SK-N-SH (cell line): ENCODE data around the gene EFCAB6. TPM values are rescaled to one million over a fixed set of nuclear protein-coding genes. Genes with fewer than 3 reads are reported as not detected.

Source experiments
- CTCF ChIA-PET: fragments of 300-600, 350-600 bp; formaldehyde crosslinking; extraction: SDS; loops from one replicate; lab custom pipeline; 2021; lab: Yijun Ruan, JAX
- POLR2A ChIA-PET: fragments of 350-600 bp; sonication (Branson Sonifier 250); formaldehyde crosslinking; extraction: SDS; loops from one replicate; lab custom pipeline; 2020; ENCODE audit warnings: antibody characterized with exemption, inconsistent platforms; lab: Yijun Ruan, JAX
- DNase-seq: peaks from one replicate; pipeline ENCODE4 v3.0.0; 2012
- H2AFZ ChIP-seq: fragments of 200-600 bp; sonication (generic); 2 replicates; pipeline ENCODE4 v1.8.1; 2016; ENCODE audit warnings: antibody characterized with exemption, mild to moderate bottlenecking, low read depth
- H3F3A ChIP-seq: fragments of 200-600 bp; sonication (generic); replicated peaks from 2 replicates; pipeline ENCODE3; 2016; ENCODE audit warnings: antibody characterized with exemption, mild to moderate bottlenecking; ENCODE audit not compliant: insufficient read depth
- H3K27ac ChIP-seq, 2 experiments: fragments of 200-500 bp in 1 of 2; fragments of 200-600 bp in 1 of 2; sonication (Bioruptor generic) in 1 of 2; sonication (generic), shearing (Covaris generic) in 1 of 2; 2 replicates each; pipeline versions ENCODE4 v1.5.1 to v1.6.1; 2014 to 2016; ENCODE audit warnings: low read depth in 2 of 2, inconsistent platforms in 1 of 2, low read length in 1 of 2, mild to moderate bottlenecking in 1 of 2, mixed read lengths in 1 of 2
- H3K27me3 ChIP-seq: fragments of 200-600 bp; sonication (generic), shearing (Covaris generic); 2 replicates; pipeline ENCODE4 v1.6.1; 2016; ENCODE audit warnings: mixed run types; ENCODE audit not compliant: insufficient read depth
- H3K36me3 ChIP-seq, 2 experiments: fragments of 200-500 bp in 1 of 2; fragments of 200-600 bp in 1 of 2; sonication (Bioruptor generic) in 1 of 2; sonication (generic) in 1 of 2; replicated peaks in 1 of 2; 2 replicates each; pipeline versions ENCODE3 to v1.5.1; 2014 to 2016; ENCODE audit warnings: low read length in 1 of 2, mild to moderate bottlenecking in 1 of 2; ENCODE audit not compliant: insufficient read depth in 2 of 2, control insufficient read depth in 1 of 2
- H3K4me1 ChIP-seq, 2 experiments: fragments of 200-500 bp in 1 of 2; fragments of 200-600 bp in 1 of 2; sonication (Bioruptor generic) in 1 of 2; sonication (generic), shearing (Covaris generic) in 1 of 2; 2 replicates each; pipeline versions ENCODE4 v1.5.1 to v1.6.1; 2014 to 2016; ENCODE audit warnings: low read depth in 1 of 2, low read length in 1 of 2, mixed run types in 1 of 2; ENCODE audit not compliant: insufficient read depth in 2 of 2, control insufficient read depth in 1 of 2
- H3K4me2 ChIP-seq: fragments of 200-600 bp; sonication (generic), shearing (Covaris generic); 2 replicates; pipeline ENCODE4 v1.6.1; 2017; ENCODE audit warnings: mixed run types
- H3K4me3 ChIP-seq, 2 experiments: fragments of 200-500 bp in 1 of 2; fragments of 200-600 bp in 1 of 2; sonication (Bioruptor generic) in 1 of 2; sonication (generic), shearing (Covaris generic) in 1 of 2; 2 replicates each; pipeline versions ENCODE4 v1.5.1 to v1.8.1; 2014 to 2016; ENCODE audit warnings: low read depth in 2 of 2, inconsistent platforms in 1 of 2, low read length in 1 of 2, mild to moderate bottlenecking in 1 of 2, mixed read lengths in 1 of 2, moderate library complexity in 1 of 2
- H3K79me2 ChIP-seq: fragments of 200-600 bp; sonication (generic); 2 replicates; pipeline ENCODE4 v1.8.1; 2017; ENCODE audit warnings: mild to moderate bottlenecking; ENCODE audit not compliant: insufficient read depth
- H3K9ac ChIP-seq: fragments of 200-600 bp; sonication (generic); 2 replicates; pipeline ENCODE4 v1.6.1; 2017; ENCODE audit warnings: mixed run types
- H3K9me2 ChIP-seq: fragments of 200-600 bp; sonication (generic); 2 replicates; pipeline ENCODE4 v1.6.1; 2017; ENCODE audit warnings: mixed run types
- H3K9me3 ChIP-seq: fragments of 200-600 bp; sonication (generic); 2 replicates; pipeline ENCODE4 v1.6.1; 2017; ENCODE audit warnings: mixed run types, mild to moderate bottlenecking, moderate library complexity
- H4K20me1 ChIP-seq: fragments of 200-600 bp; sonication (generic); 2 replicates; pipeline ENCODE4 v1.6.1; 2017; ENCODE audit warnings: mild to moderate bottlenecking, mixed run types; ENCODE audit not compliant: insufficient read depth
- ELF1 ChIP-seq: IDR thresholded peaks from 2 replicates; pipeline ENCODE4 v1.4.0; 2012
- EP300 ChIP-seq, 2 experiments: IDR thresholded peaks; 2 replicates each; pipeline versions ENCODE4 v1.4.0 to v1.6.1; 2012; ENCODE audit warnings: borderline replicate concordance in 1 of 2, low read depth in 1 of 2, low read length in 1 of 2
- FOSL2 ChIP-seq: IDR thresholded peaks from 2 replicates; pipeline ENCODE4 v1.4.0; 2012; ENCODE audit warnings: low read depth, mild to moderate bottlenecking, moderate library complexity, borderline replicate concordance
- FOXM1 ChIP-seq: IDR thresholded peaks from 2 replicates; pipeline ENCODE4 v1.4.0; 2012; ENCODE audit warnings: low read depth, mild to moderate bottlenecking
- GATA2 ChIP-seq: sonication (generic); formaldehyde crosslinking; IDR thresholded peaks from 2 replicates; pipeline ENCODE4 v1.5.0; 2020; ENCODE audit warnings: mild to moderate bottlenecking, missing genetic modification reagents
- JUND ChIP-seq: IDR thresholded peaks from 2 replicates; pipeline ENCODE4 v1.4.0; 2012
- NRF1 ChIP-seq: IDR thresholded peaks from 2 replicates; pipeline ENCODE4 v1.6.1; 2012; ENCODE audit warnings: low read depth, mild to moderate bottlenecking, low read length
- POLR2AphosphoS5 ChIP-seq: IDR thresholded peaks from 2 replicates; pipeline ENCODE4 v1.6.1; 2012; ENCODE audit warnings: low read depth, low read length
- RCOR1 ChIP-seq: fragments of 150-350 bp; IDR thresholded peaks from 2 replicates; pipeline ENCODE4 v1.6.1; 2017; ENCODE audit warnings: antibody characterized with exemption, low read length
- SIN3A ChIP-seq: IDR thresholded peaks from 2 replicates; pipeline ENCODE4 v1.6.1; 2012; ENCODE audit warnings: low read depth, mild to moderate bottlenecking, low read length, moderate library complexity, borderline replicate concordance
- SMC3 ChIP-seq: IDR thresholded peaks from 2 replicates; pipeline ENCODE4 v1.6.1; 2012; ENCODE audit warnings: low read depth, low read length, improper control_type of control experiment
- WGBS: methylation state at CpG from one replicate; pipeline ENCODE4 v1.1.6; 2017; ENCODE audit warnings: low lambda C conversion rate; 5-methylcytosine and 5-hydroxymethylcytosine counted together
- polyA plus RNA-seq, 3 experiments: library from polyadenylated mRNA; depleted of rRNA; stranded (reverse); fragments of >200 nt; gene quantifications; 2 replicates each; pipeline ENCODE4 v1.2.3, GENCODE V29; 2012
- TF ChIP-seq, protein P1 (sequence below): IDR thresholded peaks from 2 replicates; pipeline ENCODE4 v1.4.0; 2012; ENCODE audit warnings: low read depth, borderline replicate concordance
- TF ChIP-seq, protein P2 (sequence below): IDR thresholded peaks from 2 replicates; pipeline ENCODE4; 2012
- TF ChIP-seq, protein P3 (sequence below): IDR thresholded peaks from 2 replicates; pipeline ENCODE4 v1.6.1; 2012; ENCODE audit warnings: mild to moderate bottlenecking, low read depth, low read length, moderate library complexity
- TF ChIP-seq, protein P4 (sequence below): IDR thresholded peaks from 2 replicates; pipeline ENCODE4 v1.4.0; 2012; ENCODE audit warnings: low read depth
- TF ChIP-seq, protein P5 (sequence below): fragments of 200-600 bp; sonication (generic); IDR thresholded peaks from 2 replicates; pipeline ENCODE4 v1.6.1; 2017; ENCODE audit warnings: antibody characterized with exemption, mild to moderate bottlenecking, moderate library complexity

The EFCAB6 gene
- polyA plus RNA-seq, 1 of the 3 experiments (the other 2 are of a cell fraction): 0.46 TPM

DNA sequence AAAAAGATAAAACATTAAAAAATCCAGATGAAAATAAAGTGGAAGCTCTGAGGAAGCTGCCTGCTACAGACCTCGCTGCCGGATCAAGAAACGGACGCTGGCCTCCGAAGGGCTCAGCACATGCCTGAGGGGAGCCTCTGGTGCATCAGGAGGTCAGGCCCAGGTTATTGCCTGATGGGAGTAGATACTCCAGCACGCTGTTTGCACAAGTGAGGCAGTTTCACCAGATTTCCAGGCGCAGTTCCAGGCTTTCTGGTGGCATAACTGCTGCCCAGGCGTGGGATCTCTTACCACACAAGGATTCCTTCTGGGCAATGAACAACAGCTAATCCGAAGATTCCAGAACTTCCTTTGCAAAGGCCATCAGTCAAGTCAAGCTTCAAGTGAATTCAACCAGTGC is 246.1 kb downstream of the EFCAB6 start:
- 50% methylated on average over 5 of the region's 9 CpGs for WGBS
- no peak overlapping the region for H3K9ac ChIP-seq
- H2AFZ ChIP-seq: no peak overlapping the region
- ChIA-PET POLR2A (no interaction called here), CTCF (no interaction called here)
- peak; percentile 68 for DNase-seq
- 0 out of 2 replicates have a peak, but pooled peaks have one; percentile 14 for TF ChIP-seq GATA2 (CRISPR knock-in tag)
- no peak for TF ChIP-seq NRF1
- TF ChIP-seq, protein P1, sequence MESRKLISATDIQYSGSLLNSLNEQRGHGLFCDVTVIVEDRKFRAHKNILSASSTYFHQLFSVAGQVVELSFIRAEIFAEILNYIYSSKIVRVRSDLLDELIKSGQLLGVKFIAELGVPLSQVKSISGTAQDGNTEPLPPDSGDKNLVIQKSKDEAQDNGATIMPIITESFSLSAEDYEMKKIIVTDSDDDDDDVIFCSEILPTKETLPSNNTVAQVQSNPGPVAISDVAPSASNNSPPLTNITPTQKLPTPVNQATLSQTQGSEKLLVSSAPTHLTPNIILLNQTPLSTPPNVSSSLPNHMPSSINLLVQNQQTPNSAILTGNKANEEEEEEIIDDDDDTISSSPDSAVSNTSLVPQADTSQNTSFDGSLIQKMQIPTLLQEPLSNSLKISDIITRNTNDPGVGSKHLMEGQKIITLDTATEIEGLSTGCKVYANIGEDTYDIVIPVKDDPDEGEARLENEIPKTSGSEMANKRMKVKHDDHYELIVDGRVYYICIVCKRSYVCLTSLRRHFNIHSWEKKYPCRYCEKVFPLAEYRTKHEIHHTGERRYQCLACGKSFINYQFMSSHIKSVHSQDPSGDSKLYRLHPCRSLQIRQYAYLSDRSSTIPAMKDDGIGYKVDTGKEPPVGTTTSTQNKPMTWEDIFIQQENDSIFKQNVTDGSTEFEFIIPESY: no peak
- TF ChIP-seq EP300 (IDR thresholded peaks at IDR 0.05; ENCODE audit: borderline replicate concordance in 1 of 2, low read depth in 1 of 2, low read length in 1 of 2): no peak
- TF ChIP-seq FOSL2: no peak
- no peak for TF ChIP-seq SIN3A
- TF ChIP-seq, all 33 proteins: peak for 1
- no peaks in the 10 kb centered on the region for H4K20me1 ChIP-seq
- no peaks in the 10 kb centered on the region for H3K27me3 ChIP-seq
- H3K4me2 ChIP-seq: no peak overlapping the region
- H3K27ac ChIP-seq: no peak overlapping the region; a peak in 1 of 4 replicates
- H3K9me2 ChIP-seq: no peaks in the 10 kb centered on the region
- no peaks in the 10 kb centered on the region for H3F3A ChIP-seq
- H3K9me3 ChIP-seq: no peaks in the 10 kb centered on the region
- H3K36me3 ChIP-seq: no peaks in the 10 kb centered on the region
- no peak overlapping the region for H3K4me3 ChIP-seq
- no peaks in the 10 kb centered on the region for H3K79me2 ChIP-seq
- H3K4me1 ChIP-seq: peaks cover 0 to 10% of the 10 kb centered on the region in 2 experiments; a peak in 1 of 4 replicates

DNA sequence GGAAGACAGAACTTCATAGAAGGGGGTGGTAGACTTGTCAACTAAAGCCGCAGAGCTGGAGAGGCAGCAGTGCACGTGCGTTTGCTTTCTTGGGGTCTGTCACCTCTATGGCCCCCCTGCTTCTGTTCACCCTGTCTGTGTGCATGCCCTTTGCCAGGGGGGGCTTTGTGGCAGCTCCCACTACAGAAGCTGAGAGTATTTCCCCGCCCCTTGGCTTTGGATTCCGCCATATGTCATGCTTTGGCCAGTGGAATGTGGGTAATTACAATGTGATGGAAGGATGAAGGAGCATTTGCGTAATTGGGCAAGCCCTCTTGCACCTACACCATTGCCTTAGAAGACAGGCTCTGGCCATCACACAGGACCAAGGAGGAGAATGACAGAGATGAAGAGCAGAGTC is 247.2 kb downstream of the EFCAB6 start:
- Histone ChIP-seq H2AFZ (no peak overlapping the region), H3K9me3 (no peaks in the 10 kb centered on the region), H3K79me2 (no peaks in the 10 kb centered on the region), H3K9ac (no peak overlapping the region), H3K4me2 (no peak overlapping the region), H3K4me1 (peaks cover 0 to 10% of the 10 kb centered on the region in 2 experiments; a peak in 1 of 4 replicates), H3K27me3 (no peaks in the 10 kb centered on the region), H3K27ac (no peak overlapping the region), H3K9me2 (no peaks in the 10 kb centered on the region), H3K4me3 (no peak overlapping the region), H3F3A (no peaks in the 10 kb centered on the region), H4K20me1 (no peaks in the 10 kb centered on the region), H3K36me3 (no peaks in the 10 kb centered on the region)
- no peak for DNase-seq
- ChIA-PET POLR2A (interaction anchor here (1.2 kb wide), 1 partner anchor 35 kb away, joined by 3 read pairs; no protein-coding TSS in a partner anchor), CTCF (interaction anchor here (0.6 kb wide), 1 partner anchor 1884 kb away, joined by 3 read pairs; no protein-coding TSS in a partner anchor)
- 68% methylated on average over 3 of the region's 6 CpGs for WGBS
- TF ChIP-seq, protein P2, sequence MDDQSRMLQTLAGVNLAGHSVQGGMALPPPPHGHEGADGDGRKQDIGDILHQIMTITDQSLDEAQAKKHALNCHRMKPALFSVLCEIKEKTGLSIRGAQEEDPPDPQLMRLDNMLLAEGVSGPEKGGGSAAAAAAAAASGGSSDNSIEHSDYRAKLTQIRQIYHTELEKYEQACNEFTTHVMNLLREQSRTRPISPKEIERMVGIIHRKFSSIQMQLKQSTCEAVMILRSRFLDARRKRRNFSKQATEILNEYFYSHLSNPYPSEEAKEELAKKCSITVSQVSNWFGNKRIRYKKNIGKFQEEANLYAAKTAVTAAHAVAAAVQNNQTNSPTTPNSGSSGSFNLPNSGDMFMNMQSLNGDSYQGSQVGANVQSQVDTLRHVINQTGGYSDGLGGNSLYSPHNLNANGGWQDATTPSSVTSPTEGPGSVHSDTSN: no peak
- TF ChIP-seq RCOR1 (no peak), JUND (no peak), EP300 (IDR thresholded peaks at IDR 0.05; ENCODE audit: borderline replicate concordance in 1 of 2, low read depth in 1 of 2, low read length in 1 of 2) (no peak), POLR2AphosphoS5 (no peak), ELF1 (no peak), FOXM1 (no peak), SMC3 (no peak), NRF1 (no peak)
- TF ChIP-seq, protein P3, sequence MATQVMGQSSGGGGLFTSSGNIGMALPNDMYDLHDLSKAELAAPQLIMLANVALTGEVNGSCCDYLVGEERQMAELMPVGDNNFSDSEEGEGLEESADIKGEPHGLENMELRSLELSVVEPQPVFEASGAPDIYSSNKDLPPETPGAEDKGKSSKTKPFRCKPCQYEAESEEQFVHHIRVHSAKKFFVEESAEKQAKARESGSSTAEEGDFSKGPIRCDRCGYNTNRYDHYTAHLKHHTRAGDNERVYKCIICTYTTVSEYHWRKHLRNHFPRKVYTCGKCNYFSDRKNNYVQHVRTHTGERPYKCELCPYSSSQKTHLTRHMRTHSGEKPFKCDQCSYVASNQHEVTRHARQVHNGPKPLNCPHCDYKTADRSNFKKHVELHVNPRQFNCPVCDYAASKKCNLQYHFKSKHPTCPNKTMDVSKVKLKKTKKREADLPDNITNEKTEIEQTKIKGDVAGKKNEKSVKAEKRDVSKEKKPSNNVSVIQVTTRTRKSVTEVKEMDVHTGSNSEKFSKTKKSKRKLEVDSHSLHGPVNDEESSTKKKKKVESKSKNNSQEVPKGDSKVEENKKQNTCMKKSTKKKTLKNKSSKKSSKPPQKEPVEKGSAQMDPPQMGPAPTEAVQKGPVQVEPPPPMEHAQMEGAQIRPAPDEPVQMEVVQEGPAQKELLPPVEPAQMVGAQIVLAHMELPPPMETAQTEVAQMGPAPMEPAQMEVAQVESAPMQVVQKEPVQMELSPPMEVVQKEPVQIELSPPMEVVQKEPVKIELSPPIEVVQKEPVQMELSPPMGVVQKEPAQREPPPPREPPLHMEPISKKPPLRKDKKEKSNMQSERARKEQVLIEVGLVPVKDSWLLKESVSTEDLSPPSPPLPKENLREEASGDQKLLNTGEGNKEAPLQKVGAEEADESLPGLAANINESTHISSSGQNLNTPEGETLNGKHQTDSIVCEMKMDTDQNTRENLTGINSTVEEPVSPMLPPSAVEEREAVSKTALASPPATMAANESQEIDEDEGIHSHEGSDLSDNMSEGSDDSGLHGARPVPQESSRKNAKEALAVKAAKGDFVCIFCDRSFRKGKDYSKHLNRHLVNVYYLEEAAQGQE: no peak
- TF ChIP-seq, protein P4, sequence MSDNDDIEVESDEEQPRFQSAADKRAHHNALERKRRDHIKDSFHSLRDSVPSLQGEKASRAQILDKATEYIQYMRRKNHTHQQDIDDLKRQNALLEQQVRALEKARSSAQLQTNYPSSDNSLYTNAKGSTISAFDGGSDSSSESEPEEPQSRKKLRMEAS: no peak
- TF ChIP-seq, protein P5, sequence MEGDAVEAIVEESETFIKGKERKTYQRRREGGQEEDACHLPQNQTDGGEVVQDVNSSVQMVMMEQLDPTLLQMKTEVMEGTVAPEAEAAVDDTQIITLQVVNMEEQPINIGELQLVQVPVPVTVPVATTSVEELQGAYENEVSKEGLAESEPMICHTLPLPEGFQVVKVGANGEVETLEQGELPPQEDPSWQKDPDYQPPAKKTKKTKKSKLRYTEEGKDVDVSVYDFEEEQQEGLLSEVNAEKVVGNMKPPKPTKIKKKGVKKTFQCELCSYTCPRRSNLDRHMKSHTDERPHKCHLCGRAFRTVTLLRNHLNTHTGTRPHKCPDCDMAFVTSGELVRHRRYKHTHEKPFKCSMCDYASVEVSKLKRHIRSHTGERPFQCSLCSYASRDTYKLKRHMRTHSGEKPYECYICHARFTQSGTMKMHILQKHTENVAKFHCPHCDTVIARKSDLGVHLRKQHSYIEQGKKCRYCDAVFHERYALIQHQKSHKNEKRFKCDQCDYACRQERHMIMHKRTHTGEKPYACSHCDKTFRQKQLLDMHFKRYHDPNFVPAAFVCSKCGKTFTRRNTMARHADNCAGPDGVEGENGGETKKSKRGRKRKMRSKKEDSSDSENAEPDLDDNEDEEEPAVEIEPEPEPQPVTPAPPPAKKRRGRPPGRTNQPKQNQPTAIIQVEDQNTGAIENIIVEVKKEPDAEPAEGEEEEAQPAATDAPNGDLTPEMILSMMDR: no peak
- TF ChIP-seq, protein P1: no peak
